Measurements from ENCODE around the gene MATCAP1. TPM values are rescaled to one million over a fixed set of nuclear protein-coding genes. Genes with fewer than 3 reads are reported as not detected.

Gene MATCAP1
- total RNA-seq, 2 experiments from 2014 or later, result 47.5 to 51.4 TPM

DNA sequence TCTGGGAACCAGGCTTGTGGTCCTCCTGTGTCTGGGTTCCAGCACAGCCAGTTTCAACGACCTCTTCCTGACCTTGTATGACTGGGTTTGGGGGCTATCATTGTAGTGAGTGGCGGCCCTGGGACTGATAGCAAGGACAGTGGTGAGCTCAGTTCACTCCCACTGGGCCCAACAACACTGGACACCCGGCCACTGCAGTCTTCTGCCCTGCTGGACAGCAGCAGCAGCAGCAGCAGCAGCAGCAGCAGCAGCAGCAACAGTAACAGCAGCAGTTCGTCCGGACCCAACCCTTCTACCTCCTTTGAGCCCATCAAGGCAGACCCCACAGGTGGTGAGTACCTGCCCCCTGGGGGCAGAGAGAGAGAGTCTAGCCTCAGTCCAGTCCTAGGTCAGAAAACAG is 11.9 kb upstream of the MATCAP1 start:
- Mint-ChIP-seq H3K27me3 (no peaks in the 10 kb centered on the region), H3K4me3 (no peak overlapping the region), H3K4me1 (peaks cover 48% of the 10 kb centered on the region), H3K36me3 (ENCODE audit: low read depth) (peaks cover 54% of the 10 kb centered on the region), H3K27ac (no peak overlapping the region), H3K9me3 (no peaks in the 10 kb centered on the region)
- CTCF ChIA-PET, result interaction anchor here (1.1 to 1.6 kb wide), 3 partner anchors 8 to 49 kb away, joined by 3 to 5 read pairs (median 3); no protein-coding TSS in a partner anchor
- POLR2A ChIA-PET, result interaction anchor here (0.6 kb wide), 1 partner anchor 219 kb away, joined by 3 read pairs; no protein-coding TSS in a partner anchor
- DNase-seq, result no peak

DNA sequence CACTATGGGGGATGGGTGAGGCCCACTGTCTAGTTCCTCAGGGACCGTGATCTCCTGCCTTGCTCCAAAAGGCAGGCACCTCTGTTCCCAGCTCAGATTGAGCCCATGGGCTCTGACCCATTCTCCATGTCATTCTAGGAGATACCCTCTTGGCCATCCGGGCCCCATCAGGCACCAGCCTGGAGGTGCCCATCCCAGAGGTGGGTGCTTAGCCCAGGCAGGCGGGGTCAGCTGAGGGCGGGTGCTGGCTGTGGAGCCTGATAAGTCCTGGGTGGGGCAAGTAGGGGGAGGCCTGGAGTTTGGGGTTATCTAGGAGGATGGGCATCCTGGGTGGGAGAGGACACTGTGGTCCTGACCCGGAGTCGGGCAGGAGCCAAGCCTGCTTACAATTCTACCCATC is 10.5 kb upstream of the MATCAP1 start:
- POLR2A ChIA-PET, result no interaction called here

DNA sequence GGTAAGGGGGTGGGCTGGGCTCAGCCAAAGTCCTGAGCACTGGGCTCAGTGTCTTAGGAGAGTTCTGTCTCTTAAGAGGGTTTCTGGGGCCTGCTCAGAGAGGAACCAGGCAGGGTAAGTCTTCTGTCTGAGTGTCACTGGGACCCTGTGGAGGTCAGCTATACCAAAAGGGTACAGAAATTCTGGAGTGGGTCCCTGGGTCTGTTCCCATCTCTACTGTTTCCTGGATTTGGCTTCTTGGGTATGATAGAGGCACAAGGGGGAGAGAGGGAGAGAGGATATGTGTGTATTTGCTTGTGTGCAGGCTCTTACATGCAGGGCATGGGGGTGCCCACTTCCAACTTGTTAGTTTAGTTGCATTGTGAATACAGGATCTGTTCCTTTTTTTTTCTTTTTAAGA is 9.8 kb upstream of the MATCAP1 start:
- no peaks in the 10 kb centered on the region for H3K27me3 Mint-ChIP-seq
- H3K9me3 Mint-ChIP-seq, result no peaks in the 10 kb centered on the region
- peak overlapping the region; percentile 85 for H3K27ac Mint-ChIP-seq
- CTCF ChIA-PET, result interaction anchor here (0.7 to 2.0 kb wide), 6 partner anchors 9 to 24 kb away, joined by 3 to 6 read pairs (median 4); partner anchors contain the start of gene NOL3
- no peak for DNase-seq
- H3K4me3 Mint-ChIP-seq, result peak overlapping the region; percentile 93
- POLR2A ChIA-PET, result no interaction called here
- peaks cover 49% of the 10 kb centered on the region for H3K4me1 Mint-ChIP-seq
- H3K36me3 Mint-ChIP-seq (ENCODE audit: low read depth), result peaks cover 46% of the 10 kb centered on the region

More for the DNA sequence above, 10.5 kb upstream of the MATCAP1 start:
- CTCF ChIA-PET, result interaction anchor here (0.7 to 2.0 kb wide), 8 partner anchors 8 to 299 kb away, joined by 3 to 6 read pairs (median 4); no protein-coding TSS in a partner anchor
- Mint-ChIP-seq H3K27me3 (no peaks in the 10 kb centered on the region), H3K4me3 (peak overlapping the region; percentile 93), H3K27ac (peak overlapping the region; percentile 85), H3K4me1 (peaks cover 49% of the 10 kb centered on the region), H3K9me3 (no peaks in the 10 kb centered on the region), H3K36me3 (ENCODE audit: low read depth) (peaks cover 46% of the 10 kb centered on the region)
- DNase-seq, result no peak

DNA sequence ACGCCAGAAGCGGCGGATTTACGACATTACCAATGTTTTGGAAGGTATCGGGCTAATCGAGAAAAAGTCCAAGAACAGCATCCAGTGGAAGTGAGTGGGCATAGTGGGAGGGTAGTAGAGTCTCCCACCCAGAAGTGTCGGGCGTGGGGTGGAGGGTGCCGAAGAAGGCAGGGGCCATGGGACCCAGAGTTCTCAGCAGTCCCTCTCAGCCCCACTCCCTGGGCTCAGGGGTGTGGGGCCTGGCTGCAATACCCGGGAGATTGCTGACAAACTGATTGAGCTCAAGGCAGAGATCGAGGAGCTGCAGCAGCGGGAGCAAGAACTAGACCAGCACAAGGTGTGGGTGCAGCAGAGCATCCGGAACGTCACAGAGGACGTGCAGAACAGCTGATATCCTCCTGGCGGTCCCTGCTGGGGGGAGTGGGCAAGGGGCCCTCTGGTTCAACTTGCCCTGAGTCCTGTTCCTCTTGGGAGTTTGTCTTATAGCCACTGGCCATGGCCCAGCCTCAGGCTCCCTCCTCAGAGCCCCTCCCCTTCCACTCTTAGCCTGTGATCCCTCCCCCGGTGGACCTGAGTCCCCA is 9.1 kb upstream of the MATCAP1 start:
- Mint-ChIP-seq H3K27ac (peak overlapping the region; percentile 85), H3K27me3 (no peaks in the 10 kb centered on the region), H3K4me1 (peaks cover 49% of the 10 kb centered on the region), H3K9me3 (no peaks in the 10 kb centered on the region), H3K4me3 (peak overlapping the region; percentile 93), H3K36me3 (ENCODE audit: low read depth) (peaks cover 39% of the 10 kb centered on the region)
- DNase-seq, result no peak
- POLR2A ChIA-PET, result no interaction called here
- CTCF ChIA-PET, result interaction anchor here (0.6 to 2.0 kb wide), 9 partner anchors 9 to 396 kb away, joined by 3 to 6 read pairs (median 3); partner anchors contain the start of gene NOL3

DNA sequence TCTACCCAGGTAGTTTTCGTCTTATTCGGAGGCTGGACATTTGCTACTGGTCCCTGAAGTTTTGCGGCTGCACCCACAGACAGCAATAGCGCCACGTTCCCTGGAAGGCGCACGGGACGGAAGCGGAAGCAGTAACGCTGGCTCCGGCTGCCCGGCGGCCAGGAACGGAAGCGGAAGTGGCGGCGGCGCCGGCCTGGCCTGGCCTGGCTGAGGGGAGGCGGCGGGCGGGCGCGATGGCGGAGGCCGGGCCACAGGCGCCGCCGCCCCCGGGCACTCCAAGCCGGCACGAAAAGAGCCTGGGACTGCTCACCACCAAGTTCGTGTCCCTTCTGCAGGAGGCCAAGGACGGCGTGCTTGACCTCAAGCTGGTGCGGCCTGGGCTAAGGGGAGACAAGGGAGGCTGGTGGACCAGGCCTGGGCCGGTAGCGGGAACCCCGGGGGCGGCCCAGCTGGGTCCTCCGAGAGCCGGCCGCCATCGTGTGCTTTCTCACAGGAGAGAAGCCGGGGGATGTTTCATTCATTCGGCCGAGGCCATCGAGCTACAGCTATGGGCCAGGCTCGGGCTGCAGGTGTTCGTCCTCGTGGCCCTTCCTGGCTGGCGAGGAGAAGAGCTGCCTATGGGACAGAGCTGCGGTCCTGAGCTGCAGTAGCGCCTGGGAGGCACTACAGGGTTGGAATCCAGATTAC is 8.4 kb upstream of the MATCAP1 start, which contains the start of gene E2F4:
Gene E2F4, plus strand, starts transcription at position 161 of the 687 bp plus-strand sequence. Its CDS starts 73 bp downstream, at position 234.
- POLR2A ChIA-PET, result no interaction called here
- Mint-ChIP-seq H3K4me3 (peak within 1 kb of the TSS; percentile 93), H3K27ac (peak within 1 kb of the TSS; percentile 85), H3K36me3 (ENCODE audit: low read depth) (peaks cover 36% of the 10 kb centered on the region), H3K27me3 (no peaks in the 10 kb centered on the region), H3K9me3 (no peaks in the 10 kb centered on the region), H3K4me1 (peaks cover 49% of the 10 kb centered on the region)
- DNase-seq, result peak; percentile 90
- CTCF ChIA-PET, result interaction anchor here (0.6 to 1.3 kb wide), 6 partner anchors 22 to 396 kb away, joined by 3 to 6 read pairs (median 3); partner anchors contain the start of gene NOL3

DNA sequence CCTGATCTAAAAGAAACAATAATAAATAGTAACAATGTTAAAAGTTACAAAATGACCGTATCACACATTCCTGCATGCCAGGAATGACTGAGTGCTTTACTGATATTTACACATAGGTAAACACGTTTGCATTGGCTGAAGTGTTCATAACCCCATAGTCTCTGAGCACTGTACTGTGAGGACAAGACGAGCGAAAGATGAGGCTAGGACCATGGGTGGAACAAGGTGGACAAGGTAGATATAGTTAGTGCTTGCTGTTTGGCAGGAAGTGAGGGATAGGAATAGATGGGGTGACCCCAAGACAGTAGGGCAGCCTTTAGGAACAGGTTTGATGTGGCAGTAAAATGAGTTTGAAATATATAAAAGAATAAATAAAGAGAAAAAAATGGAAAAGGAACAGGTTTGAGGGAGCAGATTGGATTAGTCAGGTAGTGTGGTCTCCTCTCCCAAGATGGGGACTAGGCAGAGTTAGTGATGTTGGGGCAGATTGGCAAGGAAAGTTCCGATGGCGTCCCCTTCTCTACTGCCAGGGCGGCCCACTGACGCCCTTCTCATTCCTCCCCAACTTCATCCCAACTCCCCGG is 7.7 kb upstream of the MATCAP1 start:
- H3K36me3 Mint-ChIP-seq (ENCODE audit: low read depth), result peaks cover 30% of the 10 kb centered on the region
- POLR2A ChIA-PET, result no interaction called here

DNA sequence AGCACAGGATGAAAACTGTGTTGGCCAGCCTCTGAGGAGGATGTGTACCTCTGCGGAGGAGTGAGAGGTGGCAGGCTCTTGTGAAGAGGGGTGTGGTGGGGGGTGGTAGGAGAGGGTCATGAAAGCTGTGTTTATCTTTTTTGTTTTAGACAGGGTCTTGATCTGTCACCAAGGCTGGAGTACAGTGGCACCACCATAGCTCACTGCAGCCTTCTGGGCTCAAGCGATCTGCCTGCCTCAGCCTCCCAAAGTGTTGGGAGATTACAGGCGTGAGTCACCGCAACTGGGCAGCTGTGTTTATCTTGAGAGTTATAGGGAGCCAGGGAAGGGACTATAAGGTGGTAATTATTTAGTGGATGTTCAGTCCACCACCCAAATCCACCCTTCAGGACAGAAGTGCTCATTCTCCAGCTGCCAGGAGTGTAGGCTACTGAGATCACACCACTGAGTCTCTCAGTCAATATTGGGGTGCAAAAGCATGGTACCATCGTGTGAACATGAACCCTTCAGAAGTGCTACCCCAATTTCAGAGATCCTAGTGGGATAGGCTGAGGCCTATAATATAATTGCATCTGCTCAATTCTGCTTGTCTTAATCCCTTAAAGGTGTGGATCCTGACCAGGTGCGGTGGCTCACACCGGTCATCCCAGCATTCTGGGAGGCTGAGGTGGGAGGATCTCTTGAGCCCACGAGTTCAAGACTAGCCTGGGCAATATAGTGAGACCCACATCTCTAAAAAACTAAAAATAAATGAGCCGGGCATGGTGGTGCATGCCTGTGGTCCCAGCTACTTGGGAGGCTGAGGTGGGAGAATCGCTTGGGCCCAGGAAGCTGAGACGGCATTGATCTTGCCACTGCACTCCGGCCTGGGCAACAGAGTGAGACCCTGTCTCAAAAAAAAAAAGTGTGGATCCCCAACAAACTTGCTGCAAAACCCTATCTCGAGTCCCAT is 7.0 kb upstream of the MATCAP1 start:
- Mint-ChIP-seq H3K4me3 (no peak overlapping the region), H3K27me3 (peaks cover under 1% of the 10 kb centered on the region), H3K9me3 (no peaks in the 10 kb centered on the region), H3K27ac (no peak overlapping the region), H3K36me3 (ENCODE audit: low read depth) (peaks cover 23% of the 10 kb centered on the region), H3K4me1 (peaks cover 38% of the 10 kb centered on the region)
- ChIA-PET CTCF (interaction anchor here (0.8 to 2.9 kb wide), 2 partner anchors 36 to 173 kb away, joined by 4 to 11 read pairs; no protein-coding TSS in a partner anchor), POLR2A (no interaction called here)
- no peak for DNase-seq

More for the DNA sequence above, 7.7 kb upstream of the MATCAP1 start:
- H3K9me3 Mint-ChIP-seq, result no peaks in the 10 kb centered on the region
- no peaks in the 10 kb centered on the region for H3K27me3 Mint-ChIP-seq
- peaks cover 44% of the 10 kb centered on the region for H3K4me1 Mint-ChIP-seq
- DNase-seq, result no peak
- H3K4me3 Mint-ChIP-seq, result peak overlapping the region; percentile 93
- CTCF ChIA-PET, result no interaction called here
- H3K27ac Mint-ChIP-seq, result peak overlapping the region; percentile 85

DNA sequence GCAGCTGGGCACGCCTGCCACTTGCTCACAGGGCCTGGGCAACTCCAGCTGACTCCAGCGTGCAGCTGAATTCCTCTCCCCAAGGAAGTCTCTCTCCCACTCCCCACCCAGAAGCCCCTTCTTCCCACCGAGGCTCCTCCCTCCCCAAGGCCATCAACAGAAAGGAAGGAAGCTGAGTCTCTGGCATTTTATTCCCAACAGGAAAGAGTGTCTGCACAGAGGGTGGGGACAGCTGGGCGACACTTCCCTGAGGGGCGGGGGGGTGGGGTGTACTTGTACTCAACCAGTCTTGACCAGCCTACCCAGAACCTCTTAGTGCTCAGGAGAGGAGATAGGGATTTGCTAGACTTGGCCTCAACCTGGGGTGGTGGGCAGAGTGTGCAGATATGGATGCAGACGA is 6.3 kb upstream of the MATCAP1 start, which contains the start of gene EXOC3L1:
Gene EXOC3L1, minus strand, starts transcription at position 96 of the 400 bp plus-strand sequence. CDS start 460 bp downstream, outside the sequence.
- no peak within 1 kb of the TSS for H3K27ac Mint-ChIP-seq
- peaks cover 42% of the 10 kb centered on the region for H3K4me1 Mint-ChIP-seq
- no peak within 1 kb of the TSS for H3K4me3 Mint-ChIP-seq
- no peak for DNase-seq
- no peaks in the 10 kb centered on the region for H3K9me3 Mint-ChIP-seq
- ChIA-PET POLR2A (no interaction called here), CTCF (interaction anchor here (0.8 to 2.9 kb wide), 2 partner anchors 35 to 172 kb away, joined by 4 to 11 read pairs; no protein-coding TSS in a partner anchor)
- H3K27me3 Mint-ChIP-seq, result peaks cover 7% of the 10 kb centered on the region
- H3K36me3 Mint-ChIP-seq (ENCODE audit: low read depth), result peaks cover 18% of the 10 kb centered on the region

DNA sequence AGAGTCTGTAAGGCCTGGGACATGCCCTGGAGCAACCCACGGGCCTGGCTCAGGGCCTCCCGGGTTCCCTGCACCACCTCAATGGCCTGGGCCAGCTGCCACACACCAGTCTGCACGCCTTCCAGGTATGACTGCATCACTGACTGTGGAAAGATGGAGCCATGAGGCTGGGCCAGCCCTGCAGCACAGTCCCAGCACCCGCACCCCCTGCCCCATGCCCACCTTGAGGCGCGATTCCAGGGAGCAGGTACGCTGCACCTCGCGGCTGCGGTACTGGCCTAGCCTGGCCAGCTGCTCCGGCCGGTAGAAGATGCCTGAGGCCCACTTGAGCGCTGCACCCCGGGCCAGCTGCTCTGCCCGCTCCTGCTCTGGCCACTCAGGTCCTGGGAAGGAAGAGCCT is 5.0 kb upstream of the MATCAP1 start:
- Mint-ChIP-seq H3K4me3 (no peak overlapping the region), H3K4me1 (peaks cover 38% of the 10 kb centered on the region), H3K27me3 (peaks cover 7% of the 10 kb centered on the region), H3K36me3 (ENCODE audit: low read depth) (peaks cover 9% of the 10 kb centered on the region), H3K27ac (no peak overlapping the region), H3K9me3 (no peaks in the 10 kb centered on the region)
- CTCF ChIA-PET, result interaction anchor here (1.1 to 2.9 kb wide), 3 partner anchors 25 to 171 kb away, joined by 3 to 11 read pairs (median 3); no protein-coding TSS in a partner anchor
- POLR2A ChIA-PET, result no interaction called here
- no peak for DNase-seq

DNA sequence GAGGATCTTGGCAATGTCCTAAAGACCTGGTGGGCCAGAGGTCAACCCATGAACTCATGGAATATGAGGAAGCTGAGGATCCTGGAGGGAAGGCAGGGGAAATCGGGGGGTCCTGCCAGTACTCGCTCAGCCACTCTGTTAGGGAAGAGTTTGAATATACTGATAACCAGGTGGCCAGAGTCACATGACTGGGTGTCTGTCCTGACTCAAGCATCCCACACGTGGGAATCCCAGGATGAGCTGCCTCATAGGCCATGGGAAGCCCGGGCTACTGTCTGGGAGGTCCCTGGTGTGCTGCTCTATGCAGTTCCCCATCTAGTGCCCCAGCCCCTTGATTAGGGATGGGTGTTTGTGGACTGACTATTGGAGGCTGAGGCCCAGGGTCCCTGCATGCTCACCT is 4.6 kb upstream of the MATCAP1 start:
- CTCF ChIA-PET, result interaction anchor here (1.1 to 2.9 kb wide), 3 partner anchors 26 to 170 kb away, joined by 3 to 11 read pairs (median 3); no protein-coding TSS in a partner anchor
- no peak overlapping the region for H3K4me3 Mint-ChIP-seq
- peaks cover 33% of the 10 kb centered on the region for H3K4me1 Mint-ChIP-seq
- H3K27me3 Mint-ChIP-seq, result peaks cover 7% of the 10 kb centered on the region
- POLR2A ChIA-PET, result no interaction called here
- DNase-seq, result no peak
- H3K27ac Mint-ChIP-seq, result no peak overlapping the region
- H3K36me3 Mint-ChIP-seq (ENCODE audit: low read depth), result peaks cover 5% of the 10 kb centered on the region
- no peaks in the 10 kb centered on the region for H3K9me3 Mint-ChIP-seq

DNA sequence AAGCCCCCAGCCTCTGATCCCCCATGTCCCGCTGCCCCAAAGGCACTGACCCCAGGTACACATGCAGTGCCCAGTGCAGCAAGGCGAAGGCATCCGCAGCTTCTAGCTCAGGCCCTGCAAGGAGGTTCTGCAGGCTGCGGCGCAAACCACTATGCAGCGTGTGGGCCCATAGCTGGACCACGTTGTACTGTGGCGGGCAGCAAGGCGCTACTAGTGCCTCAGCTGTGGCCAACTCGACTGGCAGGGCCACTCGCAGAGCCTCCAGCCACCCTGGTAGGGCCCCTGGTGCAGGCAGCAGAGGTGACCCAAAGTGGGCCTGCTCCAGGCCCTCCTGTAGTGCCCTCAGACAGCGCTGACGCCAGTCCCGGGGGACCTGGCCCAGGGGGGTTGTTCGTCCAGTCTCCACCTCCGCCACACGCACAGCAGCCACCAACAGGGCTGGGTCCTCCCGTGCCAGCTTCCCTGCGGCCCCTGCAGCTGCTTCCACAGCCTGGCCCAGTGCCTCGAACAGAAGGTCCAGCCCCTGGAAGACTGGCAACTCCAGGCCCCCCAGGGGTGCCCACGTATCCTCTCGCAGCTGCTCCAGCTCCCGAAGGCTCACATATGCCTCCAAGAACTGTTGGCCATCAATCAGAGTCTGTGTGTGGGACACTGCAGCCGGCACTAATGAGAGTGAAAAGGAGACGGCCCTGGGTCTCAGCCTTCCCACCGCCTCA is 3.6 kb upstream of the MATCAP1 start:
- Mint-ChIP-seq H3K27me3 (peaks cover 7% of the 10 kb centered on the region), H3K4me1 (peaks cover 24% of the 10 kb centered on the region), H3K4me3 (no peak overlapping the region), H3K27ac (no peak overlapping the region), H3K36me3 (ENCODE audit: low read depth) (no peaks in the 10 kb centered on the region), H3K9me3 (no peaks in the 10 kb centered on the region)
- no peak for DNase-seq
- CTCF ChIA-PET, result interaction anchor here (0.8 to 1.2 kb wide), 3 partner anchors 169 to 201 kb away, joined by 3 read pairs; no protein-coding TSS in a partner anchor
- POLR2A ChIA-PET, result no interaction called here

All from activated CD4-positive, alpha-beta T cell treated with anti-CD3 and anti-CD28 coated beads, Interleukin-2, amount 10 ng/mL, durations not matched to agents 7 days and 5 days (primary cell).